Psoas muscle (tissue), 8 donors: ENCODE results near the gene SYT7. TPM values are rescaled to one million over a fixed set of nuclear protein-coding genes. Genes with fewer than 3 reads are reported as not detected.

Experiments
- ATAC-seq, 4 donors: fragments of 200-7000 bp; cut with Tn5 transposase; one replicate each; pipeline ENCODE4 v1.9.1; 2020; ENCODE audit warnings: moderate library complexity in 3 of 4, mild to moderate bottlenecking in 2 of 4
- DNase-seq, 2 donors: peaks; one replicate each; pipeline ENCODE4 v3.0.0-alpha.2; 2020
- H3K27ac ChIP-seq: fragments of 200-600 bp; one replicate; pipeline ENCODE4 v1.8.0; 2022
- H3K27me3 ChIP-seq, 3 donors: fragments of 200-600 bp in 1 of 3; one replicate each; pipeline versions ENCODE4 v1.6.1 to v1.8.0; 2013 to 2022; ENCODE audit warnings: low read length in 2 of 3, mild to moderate bottlenecking in 2 of 3, moderate library complexity in 1 of 3; ENCODE audit not compliant: insufficient read depth in 3 of 3
- H3K36me3 ChIP-seq, 2 donors: fragments of 200-600 bp in 1 of 2; one replicate each; pipeline versions ENCODE4 v1.6.1 to v1.8.0; 2013 to 2022; ENCODE audit warnings: low read depth in 1 of 2, mild to moderate bottlenecking in 1 of 2, moderate library complexity in 1 of 2; ENCODE audit not compliant: insufficient read depth in 1 of 2
- H3K4me1 ChIP-seq: fragments of 200-600 bp; one replicate; pipeline ENCODE4 v1.8.0; 2022
- H3K4me3 ChIP-seq: fragments of 200-600 bp; one replicate; pipeline ENCODE4 v1.8.0; 2022; ENCODE audit warnings: mild to moderate bottlenecking
- H3K9me3 ChIP-seq: fragments of 200-600 bp; one replicate; pipeline ENCODE4 v1.8.0; 2022
- WGBS, 3 donors: extraction: QIAGEN DNeasy Blood & Tissue Kit; methylation state at CpG; one replicate each; pipeline versions ENCODE4 v1.1.6 to v1.1.7; 2013; 5-methylcytosine and 5-hydroxymethylcytosine counted together
- intact Hi-C, 2 donors: fragments of 100-400 bp; cut with DNase I; formaldehyde crosslinking; loops; one replicate each; pipeline versions ENCODE4 v1.11.0 to v1.14.2; 2022
- polyA plus RNA-seq, 3 donors: library from polyadenylated mRNA; stranded (reverse); fragments of 200-250 nt; gene quantifications; one replicate each; pipeline ENCODE4 v1.2.3, GENCODE V29; 2013
- total RNA-seq, 4 donors: library from RNA; stranded (reverse); fragmentation: NEBNext Ultra II Directional in 2 of 4; extraction: Animal tissue kit (Norgen Biotek cat#: 25700) in 2 of 4; gene quantifications; one replicate each; pipeline versions ENCODE4 v1.2.1 to v1.2.4, GENCODE V29; 2021 to 2023
- TF ChIP-seq, protein P1 (sequence below): fragments of 200-600 bp; IDR thresholded peaks from one replicate; pipeline ENCODE4 v1.8.0; 2022; ENCODE audit warnings: antibody characterized with exemption
- donor health status: healthy with polysubstance abuse.
- donor health status: DM: no; HTN: no; CAD: no; lungs with moderate emphysema.
- donor health status: Bipolar disorder and iron deficiency.
- donor health status: healthy.
- donor health status: DM: yes; HTN: yes; CAD: no.
- donor health status: DM: no; HTN: no; CAD: no.
- donor health status: DM: no; HTN: no; CAD: no.
- donor health status: DM: yes; HTN: yes; CAD: no.

The SYT7 gene
- total and polyA plus RNA-seq, 7 donors: 0.96 to 3.5 (median 2.1) TPM

- Histone ChIP-seq H3K4me3 (no peak overlapping the region), H3K36me3 (no peaks in the 10 kb centered on the region), H3K9me3 (no peaks in the 10 kb centered on the region), H3K27me3 (peaks cover 0 to 4% (median 0%) of the 10 kb centered on the region in 3 donors), H3K27ac (no peak overlapping the region), H3K4me1 (peaks cover 10% of the 10 kb centered on the region)
- DNase-seq (no peak), ATAC-seq (no peak)
- intact Hi-C loops: no loop called here
- TF ChIP-seq, protein P1, sequence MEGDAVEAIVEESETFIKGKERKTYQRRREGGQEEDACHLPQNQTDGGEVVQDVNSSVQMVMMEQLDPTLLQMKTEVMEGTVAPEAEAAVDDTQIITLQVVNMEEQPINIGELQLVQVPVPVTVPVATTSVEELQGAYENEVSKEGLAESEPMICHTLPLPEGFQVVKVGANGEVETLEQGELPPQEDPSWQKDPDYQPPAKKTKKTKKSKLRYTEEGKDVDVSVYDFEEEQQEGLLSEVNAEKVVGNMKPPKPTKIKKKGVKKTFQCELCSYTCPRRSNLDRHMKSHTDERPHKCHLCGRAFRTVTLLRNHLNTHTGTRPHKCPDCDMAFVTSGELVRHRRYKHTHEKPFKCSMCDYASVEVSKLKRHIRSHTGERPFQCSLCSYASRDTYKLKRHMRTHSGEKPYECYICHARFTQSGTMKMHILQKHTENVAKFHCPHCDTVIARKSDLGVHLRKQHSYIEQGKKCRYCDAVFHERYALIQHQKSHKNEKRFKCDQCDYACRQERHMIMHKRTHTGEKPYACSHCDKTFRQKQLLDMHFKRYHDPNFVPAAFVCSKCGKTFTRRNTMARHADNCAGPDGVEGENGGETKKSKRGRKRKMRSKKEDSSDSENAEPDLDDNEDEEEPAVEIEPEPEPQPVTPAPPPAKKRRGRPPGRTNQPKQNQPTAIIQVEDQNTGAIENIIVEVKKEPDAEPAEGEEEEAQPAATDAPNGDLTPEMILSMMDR: no peak
- 49 to 98% (median 91%) methylated on average over 2 of the region's 2 CpGs for WGBS, 3 donors
Measured at GRCh38 chr11:61497473-61497872, 83.4 kb downstream of the SYT7 start.

DNA sequence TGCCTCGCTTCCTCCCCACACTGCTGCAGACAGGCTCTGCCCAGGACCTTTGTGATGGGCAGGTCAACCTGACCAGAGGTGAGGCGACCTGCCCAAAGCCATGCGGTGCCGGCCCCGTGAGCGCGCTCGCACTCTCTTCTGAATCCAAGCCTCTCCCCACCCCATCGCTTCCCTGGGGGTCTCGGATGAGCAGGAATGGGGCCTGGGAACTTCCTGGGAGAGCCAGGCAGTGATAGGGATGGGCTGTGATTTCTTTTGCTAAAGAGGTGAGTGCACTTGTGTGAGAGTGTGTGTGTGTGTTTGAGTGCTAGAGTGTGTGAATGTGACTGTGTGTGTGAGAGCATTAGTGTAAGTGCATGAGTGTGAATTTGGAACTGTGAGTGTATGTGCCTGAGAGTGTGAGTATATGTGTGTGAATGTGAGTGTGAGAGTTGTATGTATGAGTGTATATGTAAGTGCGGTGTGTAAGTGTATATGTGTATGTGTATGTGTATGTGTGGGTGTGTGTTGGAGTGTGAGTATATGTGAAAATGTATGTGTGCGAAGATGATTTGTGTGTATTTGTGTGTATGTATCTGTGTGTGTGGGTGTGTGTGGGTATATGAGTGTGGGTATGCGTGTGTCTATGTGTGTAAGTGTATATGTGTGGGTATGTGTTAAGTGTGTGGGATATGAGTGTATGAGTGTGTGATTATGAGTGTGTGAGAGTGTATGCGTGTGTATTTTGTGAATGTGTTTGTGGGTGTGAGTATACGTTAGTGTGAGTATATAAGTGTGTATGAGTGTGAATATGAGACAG, 84.1 kb downstream of the SYT7 start:
- 84 to 92% (median 91%) methylated on average over 15 of the region's 15 CpGs for WGBS, 3 donors
- Histone ChIP-seq H3K27ac (no peak overlapping the region), H3K27me3 (peaks cover 0 to 3% (median 0%) of the 10 kb centered on the region in 3 donors), H3K4me3 (no peak overlapping the region), H3K9me3 (no peaks in the 10 kb centered on the region), H3K36me3 (no peaks in the 10 kb centered on the region), H3K4me1 (peaks cover 10% of the 10 kb centered on the region)
- DNase-seq (no peak), ATAC-seq (peak in 1 of 4 donors; percentile 11)
- TF ChIP-seq, protein P1: no peak
- intact Hi-C loops: no loop called here

- Histone ChIP-seq H3K36me3 (no peaks in the 10 kb centered on the region), H3K9me3 (no peaks in the 10 kb centered on the region), H3K27me3 (peaks cover 0 to 3% (median 0%) of the 10 kb centered on the region in 3 donors), H3K4me3 (no peak overlapping the region), H3K4me1 (peaks cover 10% of the 10 kb centered on the region), H3K27ac (no peak overlapping the region)
- TF ChIP-seq, protein P1: no peak
- peak in 1 of 2 donors; percentile 38 for DNase-seq
- intact Hi-C loops: no loop called here
- ATAC-seq: peak; percentile 77 to 82 (median 80)
- 36 to 50% (median 37%) methylated on average over 26 of the region's 26 CpGs for WGBS, 3 donors
Measured at GRCh38 chr11:61495801-61496601, 84.9 kb downstream of the SYT7 start.

DNA sequence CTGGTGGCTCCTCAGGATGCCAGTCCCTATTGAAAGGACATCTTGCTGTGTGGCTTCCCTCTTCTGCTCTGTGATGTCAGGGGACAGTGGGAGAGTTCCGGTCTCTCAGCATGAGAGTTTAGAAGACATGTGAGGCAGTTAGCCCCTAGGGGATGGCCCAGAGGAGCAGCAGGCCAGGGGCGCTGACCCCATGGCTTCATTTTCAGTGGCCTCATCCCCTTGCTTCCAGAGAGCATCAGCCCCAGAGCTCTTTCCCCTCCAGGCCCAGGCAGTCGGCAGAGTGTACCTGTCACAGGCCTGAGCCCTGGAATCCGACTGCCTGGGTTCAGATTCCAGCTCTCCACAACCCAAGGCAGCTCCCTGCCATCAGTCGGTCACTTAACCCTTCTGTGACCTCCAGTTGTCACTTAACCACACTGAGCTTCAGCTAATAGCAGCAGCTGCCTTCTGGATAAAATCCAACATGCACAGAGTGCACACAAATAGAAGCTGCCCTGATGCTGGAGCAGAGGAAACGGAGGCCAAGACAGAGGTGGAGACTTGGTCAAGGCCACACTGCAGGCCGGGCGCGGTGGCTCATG, 86.4 kb downstream of the SYT7 start:
- no peaks in the 10 kb centered on the region for H3K36me3 ChIP-seq
- TF ChIP-seq, protein P1: no peak
- no peak overlapping the region for H3K27ac ChIP-seq
- WGBS, 3 donors: 26 to 50% (median 34%) methylated on average over 9 of the region's 9 CpGs
- intact Hi-C loops: no loop called here
- peak; percentile 24 to 53 (median 39) for ATAC-seq
- no peak for DNase-seq
- H3K27me3 ChIP-seq: peaks cover 0 to 3% (median 0%) of the 10 kb centered on the region in 3 donors
- peaks cover 10% of the 10 kb centered on the region for H3K4me1 ChIP-seq
- H3K9me3 ChIP-seq: no peaks in the 10 kb centered on the region
- no peak overlapping the region for H3K4me3 ChIP-seq
